ENCODE measurements around the gene ZNF221. TPM values are rescaled to one million over a fixed set of nuclear protein-coding genes. Genes with fewer than 3 reads are reported as not detected.

ZNF221 gene
- polyA plus RNA-seq, 3 donors: 0.67 to 2.6 (median 0.77) TPM

Other genes starting within 250 kb of the ZNF221 start
- not detected for gene IRGC, start 235.2 kb upstream of the ZNF221 start, polyA plus RNA-seq
- gene SMG9, start 196.3 kb upstream of the ZNF221 start, polyA plus RNA-seq: 10 to 100 TPM in 2 of 3 donors, 1 to 10 TPM in 1; 6.9 to 16.0 (median 10.5) TPM
- gene KCNN4, start 170.3 kb upstream of the ZNF221 start, polyA plus RNA-seq: 1 to 10 TPM in 2 of 3 donors, under 1 TPM in 1; 0.55 to 3.4 (median 2.4) TPM
- 1 to 10 TPM in 1 of 3 donors, under 1 TPM in 2; 0.09 to 1.9 (median 0.22) TPM for gene LYPD5, start 148.8 kb upstream of the ZNF221 start, polyA plus RNA-seq
- gene ZNF283, start 123.9 kb upstream of the ZNF221 start, polyA plus RNA-seq: 1 to 10 TPM; 1.3 to 2.2 (median 1.6) TPM
- gene ZNF404, start 67.3 kb upstream of the ZNF221 start, polyA plus RNA-seq: 1 to 10 TPM in 2 of 3 donors, under 1 TPM in 1; 1.00 to 2.7 (median 1.1) TPM
- gene ZNF45, start 15.9 kb upstream of the ZNF221 start, polyA plus RNA-seq: 1 to 10 TPM; 3.3 to 4.9 (median 3.4) TPM
- gene ZNF155, start 33.0 kb downstream of the ZNF221 start, polyA plus RNA-seq: 1 to 10 TPM; 2.2 to 2.6 (median 2.3) TPM
- gene ZNF230, start 51.7 kb downstream of the ZNF221 start, polyA plus RNA-seq: 1 to 10 TPM in 2 of 3 donors, under 1 TPM in 1; 0.91 to 2.4 (median 1.1) TPM
- gene ZNF222, start 74.2 kb downstream of the ZNF221 start, polyA plus RNA-seq: 1 to 10 TPM; 1.6 to 5.2 (median 1.9) TPM
- gene ZNF223, start 100.8 kb downstream of the ZNF221 start, polyA plus RNA-seq: 1 to 10 TPM; 1.5 to 3.1 (median 1.8) TPM
- under 1 TPM; 0.16 to 0.90 (median 0.35) TPM for gene ZNF284, start 120.9 kb downstream of the ZNF221 start, polyA plus RNA-seq
- 1 to 10 TPM; 8.1 to 8.3 (median 8.3) TPM for gene ZNF224, start 143.1 kb downstream of the ZNF221 start, polyA plus RNA-seq
- gene ZNF225, start 162.2 kb downstream of the ZNF221 start, polyA plus RNA-seq: 1 to 10 TPM in 2 of 3 donors, under 1 TPM in 1; 0.93 to 1.3 (median 1.1) TPM
- 1 to 10 TPM; 1.5 to 2.6 (median 2.2) TPM for gene ZNF234, start 190.3 kb downstream of the ZNF221 start, polyA plus RNA-seq
- 10 to 100 TPM in 1 of 3 donors, 1 to 10 TPM in 2; 5.3 to 15.2 (median 8.4) TPM for gene ZNF226, start 213.9 kb downstream of the ZNF221 start, polyA plus RNA-seq